Cardiac ventricle fibroblast (primary cell): ENCODE measurements around the gene SEC24A. TPM values are rescaled to one million over a fixed set of nuclear protein-coding genes. Genes with fewer than 3 reads are reported as not detected.

Experiments used
- total RNA-seq: library from RNA; depleted of rRNA; stranded (reverse); fragments of >200 nt; gene quantifications from 2 replicates; pipeline ENCODE4 v1.2.3, GENCODE V29; 2015

SEC24A gene
- 18.4 and 23.0 TPM in 2 replicates for total RNA-seq

DNA sequence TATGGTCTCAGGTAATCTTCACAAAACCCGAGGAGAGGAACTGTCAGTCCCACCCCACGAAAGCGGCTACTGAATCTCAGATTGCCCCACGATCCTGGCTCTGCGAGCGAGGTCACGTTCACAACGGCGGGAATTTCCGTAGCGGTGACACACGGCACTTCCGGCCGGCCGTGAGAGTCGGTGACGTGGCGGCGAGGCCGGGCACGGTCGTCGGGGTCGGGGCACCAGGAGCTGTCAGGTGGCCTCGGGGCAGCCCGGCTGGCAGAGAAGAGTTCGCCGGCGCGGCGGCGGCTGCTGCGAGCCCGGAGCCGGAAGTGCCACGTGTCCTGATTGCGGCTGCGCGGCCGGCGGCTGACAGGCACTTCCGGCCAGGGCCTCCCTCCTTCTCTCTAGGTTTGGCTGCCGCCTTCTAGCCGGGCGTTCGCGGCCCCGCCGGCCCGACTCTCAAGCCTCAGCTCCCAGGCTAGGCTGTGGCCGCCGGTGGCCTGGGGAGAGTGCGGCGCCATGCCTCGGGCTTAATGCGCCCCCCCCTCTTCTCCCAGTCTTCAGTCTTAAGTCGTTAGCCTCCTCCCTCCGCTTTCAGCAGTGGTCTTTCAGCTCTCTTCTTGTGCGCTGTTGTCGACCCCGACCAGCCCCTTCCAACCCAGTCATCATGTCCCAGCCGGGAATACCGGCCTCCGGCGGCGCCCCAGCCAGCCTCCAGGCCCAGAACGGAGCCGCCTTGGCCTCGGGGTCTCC, at the start of gene SEC24A:
Gene SEC24A (plus strand): TSS at position 361 of the 738 bp plus-strand sequence. CDS start 292 bp downstream, at position 653.

DNA sequence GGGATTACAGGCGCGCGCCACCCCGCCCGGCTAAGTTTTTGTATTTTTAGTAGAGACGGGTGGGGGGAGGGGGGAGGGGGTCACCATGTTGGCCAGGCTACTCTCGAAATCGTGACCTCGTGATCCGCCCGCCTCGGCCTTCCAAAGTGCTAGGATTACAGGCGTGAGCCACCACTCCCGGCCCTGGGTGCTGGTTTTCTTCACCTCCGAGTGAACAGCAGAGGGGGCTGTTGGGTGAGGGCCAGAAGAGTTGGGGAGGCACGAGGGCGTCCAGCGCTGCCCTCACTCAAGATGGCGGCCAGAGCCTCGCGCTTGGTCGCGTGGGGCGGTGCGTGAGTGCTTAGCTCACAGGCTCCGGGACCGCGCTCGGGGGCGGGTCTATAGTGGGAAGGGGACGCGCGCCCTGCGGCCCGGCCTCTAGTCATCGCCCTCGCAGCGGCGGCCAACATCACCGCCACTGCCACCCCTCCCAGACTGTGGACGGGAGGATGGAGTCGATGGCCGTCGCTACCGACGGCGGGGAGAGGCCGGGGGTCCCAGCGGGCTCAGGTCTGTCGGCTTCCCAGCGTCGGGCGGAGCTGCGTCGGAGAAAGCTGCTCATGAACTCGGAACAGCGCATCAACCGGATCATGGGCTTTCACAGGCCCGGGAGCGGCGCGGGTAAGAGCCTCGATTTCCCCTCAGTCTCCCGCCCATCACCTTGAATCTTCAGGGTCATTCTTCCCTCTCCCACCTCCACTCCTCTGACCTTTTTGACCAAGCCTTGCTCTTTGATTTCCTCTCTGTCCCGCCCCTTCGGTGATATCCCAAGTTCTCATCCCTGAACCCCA, 89.8 kb downstream of the SEC24A start, which contains the start of gene CAMLG:
Gene CAMLG (plus strand): TSS at position 416 of the 830 bp plus-strand sequence. CDS start 73 bp downstream, at position 489.

DNA sequence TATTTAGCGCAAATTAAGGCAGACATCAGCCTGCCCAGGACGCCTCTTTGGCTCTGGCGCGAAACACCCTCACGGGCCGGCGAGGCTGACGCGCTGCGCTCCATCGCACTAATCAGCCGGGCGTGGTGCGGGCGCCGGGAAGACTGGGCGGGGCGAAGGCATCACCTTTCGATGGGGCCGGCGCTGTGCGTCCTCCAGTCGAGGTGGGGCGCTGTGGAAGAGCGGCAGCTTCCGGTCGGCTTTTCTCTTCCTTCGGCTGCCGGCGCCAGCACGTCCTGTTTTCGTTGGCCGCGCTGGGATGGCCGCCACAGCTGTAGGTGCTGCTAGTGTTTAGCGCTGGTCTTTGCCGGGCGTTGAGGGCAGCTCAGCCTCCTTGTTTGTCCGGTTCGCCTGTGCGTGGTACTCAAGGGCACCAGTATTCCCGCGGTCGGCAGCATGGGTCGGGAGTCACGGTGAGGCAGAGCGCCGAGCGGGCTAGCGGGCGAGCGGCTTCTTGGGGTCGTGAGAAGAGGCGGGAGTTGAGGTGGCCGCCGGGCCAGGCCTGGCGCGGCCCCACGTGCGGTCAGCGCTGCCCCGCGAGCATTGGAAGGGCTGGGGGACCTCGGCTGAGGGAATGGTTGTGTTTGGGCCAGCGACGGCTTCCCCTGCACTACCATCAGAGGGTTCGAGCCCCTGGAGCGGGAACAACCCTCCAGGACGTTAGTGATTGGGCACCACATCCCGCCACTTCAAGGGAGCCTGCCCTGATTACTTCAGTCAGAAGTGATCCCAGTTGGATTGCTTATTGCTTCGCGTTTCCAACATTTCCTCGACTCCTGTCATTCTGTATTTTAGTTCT, 110.1 kb downstream of the SEC24A start, which contains the start of gene DDX46:
Gene DDX46 (plus strand): TSS at position 276 of the 838 bp plus-strand sequence. CDS start 160 bp downstream, at position 436.

Other genes starting within 250 kb of the SEC24A start
- gene CDKN2AIPNL, start 236.9 kb upstream of the SEC24A start, total RNA-seq, result 14.3 and 15.4 TPM in 2 replicates
- gene JADE2, start 123.1 kb upstream of the SEC24A start, total RNA-seq, result 46.7 and 71.0 TPM in 2 replicates
- gene SAR1B, start 16.0 kb upstream of the SEC24A start, total RNA-seq, result 32.1 and 54.4 TPM in 2 replicates
- 50.2 and 50.6 TPM in 2 replicates for gene CAMLG, start 89.8 kb downstream of the SEC24A start, total RNA-seq
- gene DDX46, start 110.0 kb downstream of the SEC24A start, total RNA-seq, result 12.5 and 14.9 TPM in 2 replicates
- 35.0 and 39.4 TPM in 2 replicates for gene C5orf24, start 197.2 kb downstream of the SEC24A start, total RNA-seq
- gene TXNDC15, start 225.6 kb downstream of the SEC24A start, total RNA-seq, result 64.7 and 102 TPM in 2 replicates